Cardiac atrium fibroblast (primary cell): Measurements from ENCODE around the gene TYROBP. TPM values are rescaled to one million over a fixed set of nuclear protein-coding genes. Genes with fewer than 3 reads are reported as not detected.

Experiments
- total RNA-seq: library from RNA; depleted of rRNA; stranded (reverse); fragments of >200 nt; gene quantifications from 2 replicates; pipeline ENCODE4 v1.2.3, GENCODE V29; 2015

The TYROBP gene
- total RNA-seq: not detected in 2 replicates

GRCh38 chr19:35908010-35908441 lies at the start of gene TYROBP:
TSS of gene TYROBP (minus strand) at chr19:35908295. CDS start at chr19:35908228, 67 bp downstream.

GRCh38 chr19:35935911-35936737 lies 28.0 kb upstream of the TYROBP start, which contains the start of gene LRFN3:
TSS of gene LRFN3 (plus strand) at chr19:35936374. CDS start at chr19:35939426, 3,052 bp downstream.

DNA sequence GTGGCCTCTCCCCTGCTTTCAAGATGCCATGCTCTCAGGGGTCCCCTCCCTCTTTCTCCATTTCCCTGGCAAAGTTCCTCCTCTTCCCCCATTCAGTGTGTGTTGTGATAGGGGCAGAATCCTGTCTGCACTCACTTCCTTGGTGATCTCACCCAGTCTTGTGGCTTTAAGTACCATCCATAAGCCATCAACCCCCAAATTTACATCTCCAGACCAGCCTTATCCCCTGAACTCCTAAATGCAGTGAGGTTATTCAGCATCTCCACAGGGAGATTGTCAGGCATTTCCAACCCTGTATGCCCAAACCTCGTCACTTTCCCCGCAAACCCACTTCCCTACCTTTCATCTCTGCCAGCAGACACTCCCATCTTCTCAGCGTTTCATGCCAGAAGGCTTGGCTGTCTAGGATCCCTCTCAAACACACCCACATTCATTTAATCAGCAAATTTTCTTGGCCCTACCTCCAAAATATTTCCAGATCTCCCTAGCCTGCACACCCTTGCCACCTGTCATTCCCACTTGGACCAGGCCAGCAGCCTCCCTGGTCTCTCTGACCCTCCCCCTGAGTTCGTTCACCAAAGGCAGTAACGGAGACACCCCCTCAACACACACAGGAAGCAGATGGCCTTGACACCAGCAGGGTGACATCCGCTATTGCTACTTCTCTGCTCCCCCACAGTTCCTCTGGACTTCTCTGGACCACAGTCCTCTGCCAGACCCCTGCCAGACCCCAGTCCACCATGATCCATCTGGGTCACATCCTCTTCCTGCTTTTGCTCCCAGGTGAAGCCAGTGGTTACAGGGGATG lies 6.0 kb downstream of the TYROBP start, which contains the start of gene HCST:
TSS of gene HCST (plus strand) at position 676 of the 808 bp plus-strand sequence. CDS start at position 741, 65 bp downstream.

GRCh38 chr19:35868172-35868822 lies 39.8 kb downstream of the TYROBP start, which contains the start of gene APLP1:
TSS of gene APLP1 (plus strand) at chr19:35868574. CDS start at chr19:35868637, 63 bp downstream.

GRCh38 chr19:35856546-35857149 lies 51.4 kb downstream of the TYROBP start, which contains the start of gene KIRREL2:
TSS of gene KIRREL2 (plus strand) at chr19:35856911. CDS start at chr19:35857120, 209 bp downstream.

Other genes with a start within 250 kb of the TYROBP start
- gene UPK1A, start 241.8 kb downstream of the TYROBP start, total RNA-seq: not detected in 2 replicates
- gene ZBTB32, start 203.7 kb downstream of the TYROBP start, total RNA-seq: not detected in 2 replicates
- gene KMT2B, start 190.3 kb downstream of the TYROBP start, total RNA-seq: 7.6 and 11.5 TPM in 2 replicates
- gene IGFLR1, start 165.8 kb downstream of the TYROBP start, total RNA-seq: 2.4 and 2.9 TPM in 2 replicates
- gene U2AF1L4, start 162.9 kb downstream of the TYROBP start, total RNA-seq: 14.3 and 17.8 TPM in 2 replicates
- gene PSENEN, start 162.6 kb downstream of the TYROBP start, total RNA-seq: 30.3 and 37.6 TPM in 2 replicates
- gene LIN37, start 159.7 kb downstream of the TYROBP start, total RNA-seq: 14.3 and 15.7 TPM in 2 replicates
- 11.5 and 35.0 TPM in 2 replicates for gene HSPB6, start 151.3 kb downstream of the TYROBP start, total RNA-seq
- 1.8 and 5.0 TPM in 2 replicates for gene PROSER3, start 150.1 kb downstream of the TYROBP start, total RNA-seq
- 0.49 and 2.3 TPM in 2 replicates for gene ARHGAP33, start 132.7 kb downstream of the TYROBP start, total RNA-seq
- gene PRODH2, start 95.5 kb downstream of the TYROBP start, total RNA-seq: not detected in 2 replicates
- gene NPHS1, start 55.8 kb downstream of the TYROBP start, total RNA-seq: not detected in 2 replicates
- gene KIRREL2, start 51.4 kb downstream of the TYROBP start, total RNA-seq: 0.81 TPM in 1 of 2 replicates, not detected in the other
- 20.4 and 38.2 TPM in 2 replicates for gene APLP1, start 39.7 kb downstream of the TYROBP start, total RNA-seq
- 2.2 and 2.4 TPM in 2 replicates for gene NFKBID, start 7.8 kb downstream of the TYROBP start, total RNA-seq
- gene HCST, start 5.8 kb downstream of the TYROBP start, total RNA-seq: not detected in 2 replicates
- gene LRFN3, start 28.1 kb upstream of the TYROBP start, total RNA-seq: 5.0 and 12.1 TPM in 2 replicates
- gene SDHAF1, start 86.9 kb upstream of the TYROBP start, total RNA-seq: 26.2 and 28.0 TPM in 2 replicates
- not detected in 2 replicates for gene SYNE4, start 100.5 kb upstream of the TYROBP start, total RNA-seq
- 27.1 and 36.6 TPM in 2 replicates for gene ALKBH6, start 105.9 kb upstream of the TYROBP start, total RNA-seq
- gene CLIP3, start 124.6 kb upstream of the TYROBP start, total RNA-seq: 9.2 and 10.5 TPM in 2 replicates
- 15.2 and 19.7 TPM in 2 replicates for gene THAP8, start 146.0 kb upstream of the TYROBP start, total RNA-seq
- gene WDR62, start 146.6 kb upstream of the TYROBP start, total RNA-seq: 1.3 and 1.6 TPM in 2 replicates
- not detected in 2 replicates for gene OVOL3, start 202.8 kb upstream of the TYROBP start, total RNA-seq
- gene POLR2I, start 206.6 kb upstream of the TYROBP start, total RNA-seq: 40.2 and 41.3 TPM in 2 replicates
- gene TBCB, start 207.2 kb upstream of the TYROBP start, total RNA-seq: 176 and 267 TPM in 2 replicates
- gene CAPNS1, start 231.8 kb upstream of the TYROBP start, total RNA-seq: 270 and 285 TPM in 2 replicates
- 29.1 and 35.2 TPM in 2 replicates for gene COX7A1, start 244.2 kb upstream of the TYROBP start, total RNA-seq